ENCODE measurements around the gene ANKS1A.

GRCh38 chr6:34947561-34947960 is 58.5 kb downstream of the ANKS1A start:
- TF ChIP-seq CTCF (conservative IDR thresholded peaks at IDR 0.05 in 1 of 2, IDR thresholded peaks at IDR 0.05 in 1 of 2; ENCODE audit: extremely low read depth in 1 of 2, insufficient read depth in 1 of 2, low read depth in 1 of 2, low read length in 2 of 2) (no peak), EZH2 (IDR thresholded peaks at IDR 0.05; ENCODE audit: borderline replicate concordance, low read length) (no peak)

All from mammary epithelial cell (primary cell).